ENCODE measurements around the gene SPRN.
"Not testable (repeated sequence)": the region's sequence is repeated elsewhere in the genome, so short reads cannot be mapped to it uniquely, and the experiment has no call there.

Gene SPRN

GRCh38 chr10:133424601-133425000 is at the start of gene SPRN:
SPRN (minus strand) TSS chr10:133424625; CDS start chr10:133423681, 944 bp downstream.
- DNase-seq: not testable (repeated sequence)

GRCh38 chr10:133474027-133474426 is 49.6 kb upstream of the SPRN start:
- no peak for DNase-seq

DNA sequence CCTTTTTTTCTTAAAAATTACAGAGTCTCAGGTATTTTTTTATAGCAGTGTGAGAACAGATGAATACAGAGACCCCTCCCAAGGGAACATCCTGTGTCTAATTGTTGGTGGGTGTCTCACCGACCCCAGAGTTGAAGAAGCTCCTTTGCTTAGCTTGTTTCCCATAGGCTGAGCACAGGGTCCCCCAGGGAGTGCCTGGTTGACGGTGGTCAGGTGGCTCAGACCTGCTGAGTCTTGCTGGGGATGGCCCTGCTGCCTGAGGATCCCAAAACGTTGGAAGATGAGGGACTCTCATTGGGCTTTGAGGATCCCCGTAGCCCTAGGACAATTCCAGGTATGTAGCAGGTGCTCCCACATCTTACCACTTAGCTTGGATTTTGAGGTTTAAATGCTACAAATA is 48.8 kb upstream of the SPRN start:
- no peak for DNase-seq

- DNase-seq: no peak
Measured at GRCh38 chr10:133471300-133472109, 47.1 kb upstream of the SPRN start.

DNA sequence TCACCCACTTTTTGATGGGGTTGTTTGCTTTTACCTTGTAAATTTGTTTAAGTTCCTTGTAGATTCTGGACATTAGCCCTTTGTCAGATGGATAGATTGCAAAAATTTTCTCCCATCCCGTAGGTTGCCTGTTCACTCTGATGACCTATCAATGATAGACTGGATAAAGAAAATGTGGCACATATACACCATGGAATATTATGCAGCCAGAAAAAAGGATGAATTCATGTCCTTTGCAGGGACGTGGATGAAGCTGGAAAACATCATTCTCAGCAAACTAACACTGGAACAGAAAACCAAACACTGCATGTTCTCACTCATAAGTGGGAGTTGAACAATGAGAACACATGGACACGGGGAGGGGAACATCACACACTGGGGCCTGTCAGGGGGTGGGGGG is 44.8 kb upstream of the SPRN start:
- DNase-seq: not testable (repeated sequence)

DNA sequence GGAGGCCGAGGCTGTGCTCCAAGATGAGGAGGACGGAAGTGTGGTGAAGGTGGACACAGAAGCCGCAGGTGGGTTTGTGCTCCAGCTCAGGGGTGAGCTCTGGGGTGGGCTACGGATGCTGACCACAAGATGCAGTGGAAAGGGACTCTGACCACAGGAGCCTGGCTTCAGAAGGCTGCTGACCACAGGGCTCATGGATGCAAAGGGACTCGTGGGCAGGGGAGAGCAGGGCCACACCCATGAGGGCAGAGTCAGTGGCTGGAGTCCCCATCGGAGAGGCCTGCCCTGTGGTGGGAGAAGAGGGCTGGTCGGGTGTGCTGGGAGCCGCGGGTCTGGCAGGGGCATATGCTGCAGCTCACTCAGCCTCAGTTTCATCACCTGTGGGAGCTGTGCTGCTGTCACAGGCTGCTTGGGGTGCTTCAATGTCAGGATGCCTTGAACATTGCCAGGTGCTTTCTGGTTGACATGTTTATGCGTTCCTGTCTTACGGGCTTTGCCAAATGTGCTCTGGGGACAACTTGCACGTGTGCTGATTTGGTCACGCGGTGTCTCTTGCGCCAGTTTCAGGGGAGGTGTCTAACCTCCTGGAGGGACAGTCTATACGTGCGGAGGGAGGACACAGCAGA is 43.0 kb upstream of the SPRN start:
- no peak for DNase-seq

- no peak for DNase-seq
Measured at GRCh38 chr10:133466683-133467275, 42.4 kb upstream of the SPRN start.

GRCh38 chr10:133465950-133466474 is 41.6 kb upstream of the SPRN start:
- no peak for DNase-seq

DNA sequence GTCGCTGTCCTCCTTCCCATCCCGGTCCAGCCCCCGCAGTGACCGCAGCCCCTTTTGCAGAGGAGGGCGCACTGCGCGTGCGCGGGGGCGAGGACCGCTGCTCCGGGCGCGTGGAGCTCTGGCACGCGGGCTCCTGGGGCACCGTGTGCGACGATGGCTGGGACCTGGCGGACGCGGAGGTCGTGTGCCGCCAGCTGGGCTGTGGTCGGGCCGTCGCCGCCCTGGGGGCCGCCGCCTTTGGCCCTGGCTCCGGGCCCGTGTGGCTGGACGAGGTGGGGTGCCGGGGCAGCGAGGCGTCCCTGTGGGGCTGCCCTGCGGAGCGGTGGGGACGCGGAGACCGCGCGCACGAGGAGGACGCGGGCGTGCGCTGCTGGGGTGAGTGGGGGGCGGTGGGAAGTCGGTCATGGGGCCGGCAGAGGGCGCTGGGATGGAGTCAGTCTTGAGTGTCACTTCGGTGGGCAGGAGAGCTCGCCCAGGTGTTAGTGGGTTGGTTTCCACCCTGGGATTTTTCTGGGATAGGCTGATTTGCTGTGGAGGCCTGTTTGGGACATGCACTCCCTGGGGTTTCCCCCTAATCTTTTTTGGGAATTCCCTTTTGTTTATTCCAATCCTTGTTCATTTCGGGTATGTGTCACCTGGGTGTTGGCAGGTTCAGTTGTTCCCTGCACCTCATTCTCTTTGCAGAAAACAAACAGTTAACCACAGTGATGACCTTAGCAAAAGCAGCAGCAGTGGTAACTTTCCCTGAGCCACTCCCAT is 40.9 kb upstream of the SPRN start:
- no peak for DNase-seq

- no peak for DNase-seq
Measured at GRCh38 chr10:133464582-133465031, 40.2 kb upstream of the SPRN start.

GRCh38 chr10:133462512-133463305 is 38.3 kb upstream of the SPRN start:
- DNase-seq: no peak

- no peak for DNase-seq
Measured at GRCh38 chr10:133461841-133462240, 37.4 kb upstream of the SPRN start.

- no peak for DNase-seq
Measured at GRCh38 chr10:133461027-133461426, 36.6 kb upstream of the SPRN start.

DNA sequence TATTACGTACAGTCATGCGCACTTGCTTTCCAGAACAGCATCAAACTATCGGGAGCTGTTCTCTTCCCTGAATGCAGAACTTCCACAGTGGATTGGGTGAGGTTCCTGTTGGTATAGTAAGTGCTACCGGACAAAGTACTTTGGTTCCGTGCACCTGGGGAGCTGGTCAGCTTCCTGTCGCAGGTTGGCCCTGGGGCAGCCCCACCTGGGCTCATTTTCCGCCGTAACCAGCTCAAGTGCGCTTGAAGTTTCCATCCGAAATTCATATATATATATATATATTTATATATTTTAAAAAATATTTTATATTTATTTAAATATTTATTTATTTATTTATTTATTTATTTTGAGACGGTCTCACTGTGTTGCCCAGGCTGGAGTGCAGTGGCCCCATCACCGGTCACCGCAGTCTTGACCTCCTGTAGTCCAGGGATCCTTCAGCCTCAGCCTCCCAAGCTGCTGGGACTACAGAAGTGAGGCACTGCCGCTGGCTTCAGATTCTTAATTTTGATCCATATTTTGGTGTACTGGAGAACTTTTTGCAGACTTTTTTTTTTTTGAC is 35.9 kb upstream of the SPRN start:
- no peak for DNase-seq

DNA sequence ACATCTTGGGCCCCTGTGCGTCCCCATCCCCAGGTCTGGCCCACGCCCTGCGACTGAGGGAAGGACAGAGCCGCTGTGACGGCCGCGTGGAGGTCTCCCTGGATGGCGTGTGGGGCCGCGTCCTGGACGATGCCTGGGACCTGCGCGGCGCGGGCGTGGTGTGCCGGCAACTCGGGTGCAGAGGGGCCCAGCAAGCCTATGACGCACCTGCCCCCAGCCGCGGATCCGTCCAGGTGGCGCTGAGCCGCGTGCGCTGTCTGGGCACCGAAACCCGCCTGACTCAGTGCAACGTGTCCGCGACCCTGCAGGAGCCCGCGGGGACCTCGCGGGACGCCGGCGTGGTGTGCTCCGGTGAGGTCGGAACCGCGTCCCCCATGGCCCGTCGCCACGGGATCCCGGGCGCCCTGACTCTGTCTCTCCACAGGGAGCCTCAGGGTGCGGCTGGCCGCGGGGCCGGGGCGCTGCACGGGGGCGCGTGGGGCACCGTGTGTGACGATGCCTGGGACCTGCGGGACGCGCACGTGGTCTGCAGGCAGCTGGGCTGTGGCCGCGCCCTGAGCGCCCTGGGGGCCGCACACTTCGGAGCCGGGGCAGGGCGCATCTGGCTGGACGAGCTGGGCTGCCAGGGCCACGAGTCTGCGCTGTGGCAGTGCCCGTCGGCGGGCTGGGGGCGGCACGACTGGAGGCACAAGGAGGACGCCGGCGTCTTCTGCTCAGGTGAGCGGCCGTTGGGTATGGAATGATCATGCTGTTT is 35.2 kb upstream of the SPRN start:
- no peak for DNase-seq

GRCh38 chr10:133458710-133459453 is 34.5 kb upstream of the SPRN start:
- no peak for DNase-seq

DNA sequence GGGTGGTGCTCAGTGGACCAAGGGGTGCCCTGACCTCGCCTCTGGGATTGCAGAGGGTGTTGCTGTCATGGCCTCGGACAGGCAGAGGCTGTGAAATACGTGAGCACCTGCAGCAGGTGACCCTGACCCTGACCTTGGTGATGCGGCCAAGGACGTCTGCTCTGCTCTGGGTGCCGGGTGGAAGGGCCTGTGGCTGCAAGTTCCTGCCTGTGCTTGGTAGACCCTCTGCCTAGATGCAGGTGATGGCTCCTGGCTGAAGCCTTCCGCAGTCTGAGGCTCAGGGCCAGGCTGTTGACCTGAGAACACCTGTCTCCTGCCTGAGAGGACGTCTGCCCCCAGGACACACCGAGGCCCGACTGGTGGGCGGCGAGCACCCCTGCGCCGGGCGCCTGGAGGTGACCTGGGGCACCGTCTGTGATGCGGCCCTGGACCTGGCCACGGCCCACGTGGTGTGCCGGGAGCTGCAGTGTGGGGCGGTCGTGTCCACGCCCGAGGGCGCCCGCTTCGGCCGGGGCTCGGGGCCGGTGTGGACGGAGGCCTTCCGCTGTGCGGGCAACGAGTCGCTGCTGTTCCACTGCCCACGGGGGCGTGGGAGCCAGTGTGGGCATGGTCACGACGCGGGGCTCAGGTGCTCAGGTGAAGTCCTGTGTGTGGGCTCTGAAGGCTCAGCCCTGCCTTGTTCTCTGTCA is 33.7 kb upstream of the SPRN start:
- DNase-seq: no peak

- no peak for DNase-seq
Measured at GRCh38 chr10:133457100-133457841, 32.8 kb upstream of the SPRN start.
